Stimulated activated CD8-positive, alpha-beta memory T cell treated with anti-CD3 and anti-CD28 coated beads, Interleukin-2, amount 100 ng/mL, for 48 hours (primary cell): ENCODE data around the gene ARNT2.

ENCODE experiments used
- DNase-seq, 2 donors: peaks; one replicate each; pipeline ENCODE4 v3.0.0-alpha.2; 2020; ENCODE audit warnings: low read depth in 2 of 2

ARNT2 gene

DNA sequence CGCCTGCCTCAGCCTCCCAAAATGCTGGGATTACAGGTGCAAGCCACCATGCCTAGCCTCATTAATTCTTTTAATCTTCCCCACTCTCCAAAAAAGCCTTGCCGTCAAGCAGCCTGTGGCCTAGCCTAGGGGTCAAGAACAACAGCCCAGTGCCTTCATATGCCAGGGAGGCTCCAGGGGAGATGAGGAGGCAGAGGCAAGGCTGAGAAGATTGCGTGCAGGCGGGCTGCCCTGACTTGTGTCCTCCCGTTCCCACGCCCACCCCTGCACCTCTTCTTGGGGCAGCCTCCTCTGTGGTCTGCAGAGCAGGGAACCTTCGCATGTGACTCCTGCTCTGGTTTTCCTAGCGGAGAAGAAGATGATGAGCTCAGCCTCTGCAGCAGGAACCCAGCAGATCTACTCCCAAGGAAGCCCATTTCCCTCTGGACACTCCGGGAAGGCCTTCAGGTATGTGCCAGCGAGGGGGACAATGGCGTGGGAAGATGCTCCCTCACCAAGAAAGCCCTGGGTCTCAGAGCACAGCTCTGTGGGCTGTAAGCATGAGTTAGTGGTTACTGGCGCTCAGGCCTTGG is 172.4 kb downstream of the ARNT2 start:
- DNase-seq: no peak

GRCh38 chr15:80577552-80578205 is 173.5 kb downstream of the ARNT2 start:
- DNase-seq: no peak

DNA sequence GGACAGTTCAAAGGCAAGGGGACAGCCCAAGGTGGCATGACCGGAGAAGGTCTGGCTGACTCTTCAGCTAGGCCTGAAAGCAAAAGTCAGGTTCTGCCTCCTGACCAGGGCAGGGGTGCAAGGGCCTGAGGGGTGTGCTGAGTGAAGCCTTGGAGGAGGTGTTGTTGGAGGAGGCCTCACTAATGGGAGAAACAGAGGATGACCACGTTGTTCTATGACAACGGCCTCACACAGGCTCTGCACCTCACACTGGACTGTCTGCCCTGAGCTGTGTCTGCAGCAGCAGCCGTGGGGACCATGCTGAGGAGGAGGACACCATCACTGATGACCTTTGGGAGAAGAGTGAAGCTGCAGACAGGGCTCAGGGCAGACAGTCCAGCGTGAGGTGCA is 174.0 kb downstream of the ARNT2 start:
- DNase-seq: no peak

DNA sequence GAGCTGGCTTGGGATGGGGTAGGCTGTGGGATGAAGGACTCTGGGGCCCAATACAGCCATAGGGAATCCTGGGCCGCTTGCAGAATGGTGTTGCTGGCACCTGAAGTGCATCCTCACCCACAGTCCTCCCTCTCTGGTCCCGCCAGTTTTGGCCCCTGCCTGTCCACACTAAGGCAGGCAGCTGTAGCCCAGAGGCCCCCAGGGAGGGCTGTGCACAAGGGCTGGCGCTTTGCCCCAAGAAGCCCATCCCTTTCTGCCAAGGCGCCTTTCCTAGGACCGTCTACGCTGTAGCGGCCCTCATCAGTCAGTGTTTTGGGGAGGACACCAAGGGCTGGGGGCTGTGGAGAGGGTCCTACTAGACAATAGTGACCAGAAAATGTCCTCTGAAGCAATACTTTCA is 174.7 kb downstream of the ARNT2 start:
- no peak for DNase-seq

- no peak for DNase-seq
These were observed 175.4 kb downstream of the ARNT2 start for GRCh38 chr15:80579611-80580010.

- DNase-seq: no peak
These were observed 175.9 kb downstream of the ARNT2 start for GRCh38 chr15:80580106-80580505.

DNA sequence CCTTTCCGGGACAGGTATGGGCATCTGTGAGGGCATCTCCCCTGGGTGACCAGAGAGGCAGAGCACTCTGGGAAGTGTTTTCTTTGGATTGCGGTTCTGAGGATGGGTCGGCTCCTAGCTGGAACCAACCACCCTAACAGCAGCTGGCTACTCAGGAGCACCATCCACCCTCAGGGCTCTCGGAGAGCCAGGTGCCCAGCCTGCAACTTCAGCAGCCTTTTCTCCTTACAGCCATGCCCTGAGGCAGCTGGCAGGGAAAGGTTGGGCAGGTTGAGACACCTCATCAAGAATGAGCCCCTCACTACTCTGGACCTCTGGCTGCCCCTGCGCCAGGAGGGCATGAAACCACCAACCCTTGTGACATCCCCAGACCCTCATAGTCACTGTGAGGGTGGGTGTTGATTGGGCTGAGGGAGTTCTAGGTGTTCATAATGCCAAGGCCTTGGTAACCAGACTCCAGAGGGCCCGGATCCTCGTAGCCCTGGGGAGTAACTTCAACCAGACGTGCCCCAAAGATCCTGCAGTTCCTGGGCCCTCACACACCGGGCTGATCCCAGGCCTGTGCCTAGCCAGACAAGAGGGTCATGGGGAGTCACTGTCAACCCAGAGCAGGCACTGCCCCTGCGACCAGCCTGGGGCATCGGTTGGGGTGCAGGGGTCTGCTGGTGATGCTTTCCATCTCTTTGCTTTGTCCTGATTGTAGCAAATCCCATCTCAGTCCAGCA is 176.5 kb downstream of the ARNT2 start:
- DNase-seq: no peak

- no peak for DNase-seq
These were observed 177.8 kb downstream of the ARNT2 start for GRCh38 chr15:80581976-80582375.

DNA sequence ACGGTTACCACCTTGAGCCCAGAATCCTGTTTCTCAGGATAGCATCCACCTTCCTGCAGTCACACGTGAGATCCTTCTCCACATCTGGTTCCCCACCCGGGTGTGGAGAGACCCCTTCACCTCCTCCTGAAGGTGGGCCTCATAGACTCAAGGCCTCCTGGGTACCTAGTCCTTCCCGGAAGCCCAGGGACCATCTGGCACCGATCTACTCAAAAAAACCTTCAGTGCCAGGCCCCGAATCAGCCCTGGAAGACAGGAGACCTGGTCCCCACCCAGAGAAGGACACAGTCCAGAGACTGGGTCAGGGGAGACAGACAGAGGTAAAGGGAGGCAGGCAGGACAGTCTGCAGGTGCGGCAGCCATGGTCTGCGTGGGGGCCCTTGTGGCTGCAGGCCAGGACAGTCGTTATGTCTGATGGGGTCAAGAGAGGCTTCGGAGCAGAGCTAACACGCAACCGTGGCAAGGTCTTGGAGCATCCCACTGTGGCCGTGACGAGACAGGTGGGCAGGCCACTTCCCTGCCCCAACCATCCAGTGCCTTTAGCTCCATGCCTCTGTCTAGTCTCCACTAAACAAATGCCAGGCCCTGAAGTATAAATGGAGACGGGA is 178.7 kb downstream of the ARNT2 start:
- DNase-seq: no peak

GRCh38 chr15:80584561-80584964 is 180.4 kb downstream of the ARNT2 start:
- no peak for DNase-seq

GRCh38 chr15:80584973-80585525 is 180.9 kb downstream of the ARNT2 start:
- no peak for DNase-seq

DNA sequence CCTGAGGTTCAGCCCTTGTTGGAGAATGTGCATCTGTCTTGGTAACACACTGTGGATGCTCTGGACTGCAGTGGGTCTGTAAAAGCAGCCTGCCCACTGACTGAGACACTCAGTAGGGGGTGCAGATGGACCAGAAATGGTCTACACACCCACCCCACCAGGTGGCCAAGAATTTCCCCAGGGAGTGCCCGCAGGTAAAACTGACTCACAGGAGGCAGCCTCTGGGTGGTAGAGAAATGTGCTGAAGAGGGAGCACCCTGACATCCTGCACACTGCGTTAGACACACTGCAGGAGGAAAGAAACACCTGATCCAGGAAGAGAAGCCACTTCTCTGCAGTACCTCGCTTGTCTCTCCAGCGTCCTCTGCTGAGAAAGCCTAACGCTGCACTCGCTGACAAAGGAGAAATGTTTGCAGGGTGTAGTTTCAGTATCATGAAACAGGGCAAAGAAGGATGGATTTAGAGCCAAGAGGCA is 181.4 kb downstream of the ARNT2 start:
- DNase-seq: no peak

- DNase-seq: no peak
These were observed 182.0 kb downstream of the ARNT2 start for GRCh38 chr15:80586161-80586560.

DNA sequence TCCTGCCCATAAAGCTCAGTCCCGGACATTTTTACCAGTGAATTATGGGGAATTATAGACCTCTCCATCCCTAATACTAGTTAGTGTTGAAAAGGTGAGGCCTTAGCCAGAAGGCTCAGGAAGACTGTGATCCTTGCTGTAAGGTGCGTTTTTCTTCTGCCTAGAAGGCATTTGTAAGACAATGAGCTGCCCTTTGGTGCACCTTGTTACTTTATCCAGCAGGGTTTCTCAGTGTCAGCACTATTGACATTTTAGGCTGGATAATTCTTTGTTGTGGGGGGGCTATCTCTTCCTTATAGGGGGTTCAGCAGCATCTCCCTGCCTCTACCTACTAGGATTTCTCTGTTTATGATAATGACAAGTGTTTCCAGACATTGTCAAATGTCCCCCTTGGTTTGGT is 182.8 kb downstream of the ARNT2 start:
- no peak for DNase-seq

DNA sequence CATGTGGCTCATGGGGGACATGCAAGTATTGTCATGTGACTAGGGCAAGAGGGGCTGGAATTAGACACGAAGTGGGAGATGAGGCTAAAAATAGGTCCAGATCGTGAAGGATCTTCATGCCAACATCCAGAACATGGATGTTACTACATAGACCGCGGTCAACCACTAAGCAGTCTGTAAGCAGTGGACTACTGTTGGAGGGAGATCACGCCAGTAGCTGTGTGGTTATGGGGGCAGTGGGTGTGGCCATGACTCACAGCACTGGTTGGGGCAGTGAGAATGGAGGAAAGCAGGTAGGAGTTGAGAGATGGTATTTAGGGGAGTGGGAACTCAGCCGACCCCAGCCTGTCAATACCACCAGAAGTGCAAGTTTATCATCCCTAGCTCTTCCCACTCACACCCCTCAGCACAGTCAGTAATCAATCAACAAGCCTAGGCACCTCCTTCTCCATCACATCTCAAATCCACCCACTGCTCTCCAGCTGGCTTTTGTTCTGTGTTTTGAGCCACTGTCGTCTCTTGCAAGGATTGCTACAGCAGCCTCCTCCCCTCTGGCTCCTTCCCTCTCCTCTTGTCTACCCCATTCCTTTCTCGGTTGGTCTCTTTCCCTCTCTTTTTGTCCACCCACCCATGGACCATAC is 183.8 kb downstream of the ARNT2 start:
- no peak for DNase-seq

GRCh38 chr15:80588801-80589200 is 184.6 kb downstream of the ARNT2 start:
- DNase-seq: no peak

DNA sequence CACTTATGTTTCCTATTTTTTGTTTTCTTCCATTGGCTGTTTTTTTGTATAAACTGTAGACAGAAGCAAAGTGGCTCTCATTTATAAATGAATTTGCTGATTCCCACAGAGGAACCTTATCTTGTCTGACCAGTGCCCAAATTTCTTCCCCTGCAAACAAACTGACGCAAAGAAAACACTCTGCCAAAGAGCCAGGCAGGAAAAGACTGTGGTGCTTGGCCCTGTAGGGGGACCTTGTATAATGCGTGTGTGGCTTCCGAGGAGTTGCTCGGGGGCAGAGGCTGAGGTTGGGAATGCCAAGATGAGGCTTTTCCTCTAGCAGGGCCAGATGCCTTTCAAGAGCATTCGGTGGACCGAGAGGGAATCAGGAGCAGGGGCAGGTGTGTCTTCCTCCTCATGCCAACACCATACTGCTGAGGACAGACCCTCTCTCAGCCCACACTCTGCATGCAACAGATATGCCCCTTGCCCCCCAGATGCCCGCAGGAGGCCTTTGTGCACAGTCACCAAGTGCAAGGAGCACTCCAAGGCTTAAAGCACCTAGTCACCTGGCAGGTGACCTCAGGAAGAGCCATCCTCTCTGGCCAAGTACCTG is 186.7 kb downstream of the ARNT2 start:
- no peak for DNase-seq

GRCh38 chr15:80591471-80591870 is 187.3 kb downstream of the ARNT2 start:
- DNase-seq: no peak

DNA sequence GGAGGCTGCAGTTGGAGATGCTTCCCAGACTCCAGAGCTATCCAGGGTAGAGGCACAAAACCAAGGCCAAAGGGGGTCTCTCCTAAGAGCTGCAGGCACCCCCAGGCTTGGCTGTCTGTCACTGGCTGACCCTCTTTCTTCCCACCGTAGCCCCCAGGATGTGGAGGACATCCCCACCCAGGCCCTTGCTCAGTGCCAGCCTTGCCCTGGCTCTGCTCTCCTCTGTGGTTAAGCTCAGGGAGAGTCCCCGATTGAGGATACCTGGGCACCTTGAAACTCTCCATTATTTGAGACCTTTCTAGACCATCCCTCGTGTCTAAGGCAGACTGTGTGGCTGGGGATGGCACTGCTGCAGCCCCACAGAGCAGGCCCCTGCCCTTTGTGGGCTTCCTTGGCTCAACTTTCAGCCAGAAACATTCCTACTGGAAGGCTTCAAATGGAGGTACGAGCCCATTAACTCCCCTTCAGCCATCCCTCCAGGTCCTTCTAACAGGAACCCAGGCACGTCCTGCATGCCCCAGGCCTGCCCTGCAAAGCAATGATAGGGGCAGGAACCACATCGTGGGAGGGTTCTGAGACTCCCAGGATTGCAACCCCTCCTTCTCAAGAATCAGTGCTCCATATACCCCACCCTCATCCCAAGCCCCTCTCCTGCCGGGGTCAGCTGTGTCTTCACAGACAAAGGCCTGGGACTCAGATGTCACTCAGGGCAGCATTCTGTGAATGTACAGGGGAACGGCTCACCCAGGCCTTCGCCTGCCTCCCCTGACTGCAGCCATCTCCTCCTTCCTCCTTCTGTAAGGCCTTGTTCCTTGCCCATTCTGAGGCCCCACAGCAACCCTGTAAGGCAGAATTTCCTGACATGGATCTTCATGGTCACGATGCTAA is 188.0 kb downstream of the ARNT2 start:
- no peak for DNase-seq

DNA sequence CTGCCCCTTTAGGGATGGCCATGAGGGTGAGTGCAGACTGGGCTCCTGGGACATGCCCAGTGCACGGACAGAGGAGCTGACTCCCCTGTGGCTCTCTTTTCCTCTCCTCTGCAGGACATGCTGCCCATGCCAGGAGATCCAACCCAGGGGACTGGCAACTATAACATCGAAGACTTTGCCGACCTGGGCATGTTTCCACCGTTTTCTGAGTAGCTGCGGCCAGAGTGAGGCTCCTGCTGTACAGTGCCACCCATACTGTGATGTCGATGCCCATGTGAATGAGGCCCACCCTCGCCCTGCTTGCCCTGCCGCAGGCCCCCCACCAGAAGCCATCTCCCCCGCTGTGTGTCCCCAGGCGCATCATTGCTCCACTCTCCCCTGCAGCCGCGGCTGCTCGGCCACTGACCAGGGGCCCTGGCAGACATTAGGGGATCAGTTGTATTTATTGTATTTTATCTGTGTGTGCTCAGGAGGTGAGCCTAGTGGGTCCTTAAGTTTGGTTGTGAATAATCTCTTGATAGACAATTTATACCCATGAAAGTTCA is 189.4 kb downstream of the ARNT2 start:
- no peak for DNase-seq
